MV-4-11 (cell line): Measurements from ENCODE around the gene CCT8.
"Not testable (repeated sequence)": the region's sequence is repeated elsewhere in the genome, so short reads cannot be mapped to it uniquely, and the experiment has no call there.

Experiments used
- DNase-seq: peaks from one replicate; lab custom pipeline; 2025; lab: John Stamatoyannopoulos, UW

The CCT8 gene

GRCh38 chr21:29018540-29018939 lies 54.9 kb downstream of the CCT8 start:
- DNase-seq: no peak

GRCh38 chr21:29017639-29018237 lies 55.7 kb downstream of the CCT8 start:
- DNase-seq: peak; percentile 87

- not testable (repeated sequence) for DNase-seq
Observed at GRCh38 chr21:29011236-29011635, 62.2 kb downstream of the CCT8 start.

- no peak for DNase-seq
Observed at GRCh38 chr21:29008367-29008766, 65.1 kb downstream of the CCT8 start.

- no peak for DNase-seq
Observed at GRCh38 chr21:29007810-29008209, 65.6 kb downstream of the CCT8 start.

- no peak for DNase-seq
Observed at GRCh38 chr21:29007135-29007534, 66.3 kb downstream of the CCT8 start.
